ENCODE data around the gene CAMTA2. TPM values are rescaled to one million over a fixed set of nuclear protein-coding genes. Genes with fewer than 3 reads are reported as not detected.

Gene CAMTA2
- polyA plus RNA-seq, 3 donors = 7.1 to 88.9 (median 7.6) TPM

- 0% methylated on average over 31 of the region's 42 CpGs for WGBS (ENCODE audit: insufficient coverage)
- Histone ChIP-seq H3K4me3 (replicated peaks in 1 of 3; ENCODE audit: low read depth in 2 of 3, low read length in 3 of 3) (peak overlapping the region; percentile 43 to 99 (median 67)), H2AFZ (ENCODE audit: insufficient read depth, low read depth, low read length, poor library complexity, severe bottlenecking) (peak overlapping the region; percentile 88), H3K9ac (ENCODE audit: insufficient read depth, low read length, poor library complexity, severe bottlenecking) (peak overlapping the region; percentile 71), H3K4me2 (replicated peaks; ENCODE audit: extremely low read depth, low read length, poor library complexity, severe bottlenecking) (peak overlapping the region; percentile 100), H3K36me3 (replicated peaks in 1 of 2; ENCODE audit: control insufficient read depth in 1 of 2, insufficient read depth in 2 of 2, low read length in 2 of 2) (peaks cover 25 to 32% of the 10 kb centered on the region in 2 donors), H3K27me3 (ENCODE audit: control insufficient read depth in 2 of 2, insufficient read depth in 2 of 2, low read length in 2 of 2) (no peaks in the 10 kb centered on the region), H3K79me2 (ENCODE audit: insufficient read depth, low read length) (peaks cover 36% of the 10 kb centered on the region), H3K4me1 (ENCODE audit: control insufficient read depth in 1 of 2, insufficient read depth in 2 of 2, low read length in 2 of 2) (peaks cover 33 to 58% of the 10 kb centered on the region in 2 donors), H4K20me1 (ENCODE audit: insufficient read depth, low read length) (no peaks in the 10 kb centered on the region), H3K27ac (ENCODE audit: low read depth in 1 of 2, low read length in 2 of 2) (peak overlapping the region; percentile 94 to 96), H3K9me3 (replicated peaks in 1 of 2; ENCODE audit: control insufficient read depth in 1 of 2, insufficient read depth in 1 of 2, low read length in 2 of 2) (no peaks in the 10 kb centered on the region)
- TF ChIP-seq, protein P1, sequence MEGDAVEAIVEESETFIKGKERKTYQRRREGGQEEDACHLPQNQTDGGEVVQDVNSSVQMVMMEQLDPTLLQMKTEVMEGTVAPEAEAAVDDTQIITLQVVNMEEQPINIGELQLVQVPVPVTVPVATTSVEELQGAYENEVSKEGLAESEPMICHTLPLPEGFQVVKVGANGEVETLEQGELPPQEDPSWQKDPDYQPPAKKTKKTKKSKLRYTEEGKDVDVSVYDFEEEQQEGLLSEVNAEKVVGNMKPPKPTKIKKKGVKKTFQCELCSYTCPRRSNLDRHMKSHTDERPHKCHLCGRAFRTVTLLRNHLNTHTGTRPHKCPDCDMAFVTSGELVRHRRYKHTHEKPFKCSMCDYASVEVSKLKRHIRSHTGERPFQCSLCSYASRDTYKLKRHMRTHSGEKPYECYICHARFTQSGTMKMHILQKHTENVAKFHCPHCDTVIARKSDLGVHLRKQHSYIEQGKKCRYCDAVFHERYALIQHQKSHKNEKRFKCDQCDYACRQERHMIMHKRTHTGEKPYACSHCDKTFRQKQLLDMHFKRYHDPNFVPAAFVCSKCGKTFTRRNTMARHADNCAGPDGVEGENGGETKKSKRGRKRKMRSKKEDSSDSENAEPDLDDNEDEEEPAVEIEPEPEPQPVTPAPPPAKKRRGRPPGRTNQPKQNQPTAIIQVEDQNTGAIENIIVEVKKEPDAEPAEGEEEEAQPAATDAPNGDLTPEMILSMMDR (IDR thresholded peaks at IDR 0.05) = no peak
- intact Hi-C loops (cut with micrococcal nuclease) = loop anchor here (1.0 to 2.0 kb wide), 4 partner anchors 18 to 66 kb away; partner anchors contain the start of genes PFN1 (in 1 of the 2), RNF167 (in 1 of the 2) and SLC25A11 (in 1 of the 2)
- Mint-ChIP-seq H3K27ac (no peak overlapping the region), H3K9me3 (peaks cover 0 to 2% (median 0%) of the 10 kb centered on the region in 7 donors), H3K4me1 (peaks cover 32% of the 10 kb centered on the region), H3K36me3 (peaks cover 41 to 44% of the 10 kb centered on the region in 2 donors), H3K27me3 (ENCODE audit: low read depth in 3 of 3) (peaks cover 0 to 4% (median 2%) of the 10 kb centered on the region in 3 donors), H3K4me3 (no peak overlapping the region)
- peak; percentile 98 to 99 (median 98) for DNase-seq
These were observed 20.5 kb downstream of the CAMTA2 start for GRCh38 chr17:4966844-4967538.

- no peak overlapping the region for H2AFZ ChIP-seq (ENCODE audit: insufficient read depth, low read depth, low read length, poor library complexity, severe bottlenecking)
- no peak overlapping the region for H3K4me3 ChIP-seq (replicated peaks in 1 of 3; ENCODE audit: low read depth in 2 of 3, low read length in 3 of 3)
- Mint-ChIP-seq H3K9me3 (peaks cover 0 to 2% (median 0%) of the 10 kb centered on the region in 7 donors), H3K36me3 (peaks cover 33 to 42% of the 10 kb centered on the region in 2 donors), H3K4me1 (peaks cover 25% of the 10 kb centered on the region), H3K4me3 (no peak overlapping the region), H3K27ac (no peak overlapping the region), H3K27me3 (ENCODE audit: low read depth in 3 of 3) (peaks cover 0 to 4% (median 0%) of the 10 kb centered on the region in 3 donors)
- H3K36me3 ChIP-seq (replicated peaks in 1 of 2; ENCODE audit: control insufficient read depth in 1 of 2, insufficient read depth in 2 of 2, low read length in 2 of 2) = peaks cover 19 to 24% of the 10 kb centered on the region in 2 donors
- peaks cover 30% of the 10 kb centered on the region for H3K79me2 ChIP-seq (ENCODE audit: insufficient read depth, low read length)
- H3K27me3 ChIP-seq (ENCODE audit: control insufficient read depth in 2 of 2, insufficient read depth in 2 of 2, low read length in 2 of 2) = no peaks in the 10 kb centered on the region
- peaks cover 33 to 56% of the 10 kb centered on the region in 2 donors for H3K4me1 ChIP-seq (ENCODE audit: control insufficient read depth in 1 of 2, insufficient read depth in 2 of 2, low read length in 2 of 2)
- WGBS (ENCODE audit: insufficient coverage) = 93% methylated on average over 8 of the region's 15 CpGs
- peak overlapping the region; percentile 94 to 96 for H3K27ac ChIP-seq (ENCODE audit: low read depth in 1 of 2, low read length in 2 of 2)
- H3K9me3 ChIP-seq (replicated peaks in 1 of 2; ENCODE audit: control insufficient read depth in 1 of 2, insufficient read depth in 1 of 2, low read length in 2 of 2) = no peaks in the 10 kb centered on the region
- intact Hi-C loops (cut with micrococcal nuclease) = no loop called here
- no peak overlapping the region for H3K9ac ChIP-seq (ENCODE audit: insufficient read depth, low read length, poor library complexity, severe bottlenecking)
- H3K4me2 ChIP-seq (replicated peaks; ENCODE audit: extremely low read depth, low read length, poor library complexity, severe bottlenecking) = no peak overlapping the region
- H4K20me1 ChIP-seq (ENCODE audit: insufficient read depth, low read length) = no peaks in the 10 kb centered on the region
- DNase-seq = no peak
- TF ChIP-seq, protein P1 (IDR thresholded peaks at IDR 0.05) = no peak
These were observed 22.0 kb downstream of the CAMTA2 start for GRCh38 chr17:4965311-4965986.
